IPS-11a (cell line): ENCODE measurements around the gene RANBP3.
A peak's percentile ranks its signal among the peaks of the same experiment; 100 is the strongest.

Source experiments
- H3K4me3 ChIP-seq: one replicate; pipeline ENCODE4 v1.5.1; 2013; ENCODE audit warnings: low read depth, low read length, control low read depth

The RANBP3 gene

GRCh38 chr19:5908773-5909442, 69.0 kb downstream of the RANBP3 start:
- no peak overlapping the region for H3K4me3 ChIP-seq

- no peak overlapping the region for H3K4me3 ChIP-seq
Measured at GRCh38 chr19:5907241-5907640, 70.7 kb downstream of the RANBP3 start.

- H3K4me3 ChIP-seq = peak overlapping the region; percentile 72
Measured at GRCh38 chr19:5905114-5905778, 72.7 kb downstream of the RANBP3 start.

- peak within 1 kb of the TSS; percentile 99 for H3K4me3 ChIP-seq
Measured at GRCh38 chr19:5904352-5905113, 73.4 kb downstream of the RANBP3 start, which contains the start of gene VMAC. VMAC (plus strand) TSS chr19:5904872; CDS start chr19:5904891, 19 bp downstream.

- peak within 1 kb of the TSS; percentile 99 for H3K4me3 ChIP-seq
Measured at GRCh38 chr19:5903624-5904351, 74.2 kb downstream of the RANBP3 start, which contains the start of gene NDUFA11. NDUFA11 (minus strand) TSS chr19:5903790; CDS start chr19:5903708, 82 bp downstream.

DNA sequence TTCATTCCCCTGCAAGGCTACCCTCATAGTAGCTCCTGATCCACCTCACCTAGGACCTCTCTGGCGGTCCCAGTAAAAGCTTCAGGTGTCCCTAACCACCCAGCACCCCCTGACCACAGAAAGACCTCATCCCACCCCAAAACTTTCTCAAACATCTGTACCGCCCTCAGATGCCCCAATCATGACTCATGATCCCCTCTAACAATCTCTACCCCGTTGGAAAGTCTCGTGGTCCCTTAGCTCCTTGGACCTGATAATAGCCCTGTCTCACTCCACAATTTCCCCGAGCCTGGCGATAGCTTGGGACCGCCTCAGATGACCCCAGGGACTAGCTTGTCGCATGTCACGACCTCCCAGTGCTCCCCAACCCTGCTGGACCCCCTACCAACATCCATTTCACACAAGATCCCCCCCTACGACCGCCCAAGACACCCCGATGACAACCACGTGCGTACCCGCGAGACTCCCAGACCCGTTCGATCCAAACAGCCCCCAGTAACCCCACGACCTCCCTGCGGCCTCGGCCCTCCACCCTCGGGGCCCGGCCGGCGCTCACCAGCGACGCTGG, 74.8 kb downstream of the RANBP3 start:
- H3K4me3 ChIP-seq = peak overlapping the region; percentile 99

DNA sequence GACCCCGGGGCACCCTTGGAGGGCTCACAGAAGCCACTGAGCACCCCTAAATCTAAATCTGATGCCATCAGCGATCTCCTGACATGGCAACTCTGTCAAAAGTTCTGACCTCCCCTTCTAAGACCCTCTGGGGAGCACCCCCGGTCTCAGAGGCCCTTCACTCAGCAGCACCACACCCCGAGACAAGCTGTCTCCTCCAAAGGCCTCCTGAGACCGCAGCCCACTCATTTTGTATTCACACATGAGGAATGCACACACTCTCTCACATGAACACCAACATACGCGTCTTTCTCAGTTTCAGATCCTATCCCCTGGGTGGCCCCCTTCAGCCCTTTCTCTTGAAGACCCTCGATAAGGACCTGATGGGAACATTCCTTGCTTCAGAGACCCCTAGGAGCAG, 77.0 kb downstream of the RANBP3 start:
- H3K4me3 ChIP-seq = no peak overlapping the region

GRCh38 chr19:5899728-5900526, 78.0 kb downstream of the RANBP3 start:
- H3K4me3 ChIP-seq = no peak overlapping the region

DNA sequence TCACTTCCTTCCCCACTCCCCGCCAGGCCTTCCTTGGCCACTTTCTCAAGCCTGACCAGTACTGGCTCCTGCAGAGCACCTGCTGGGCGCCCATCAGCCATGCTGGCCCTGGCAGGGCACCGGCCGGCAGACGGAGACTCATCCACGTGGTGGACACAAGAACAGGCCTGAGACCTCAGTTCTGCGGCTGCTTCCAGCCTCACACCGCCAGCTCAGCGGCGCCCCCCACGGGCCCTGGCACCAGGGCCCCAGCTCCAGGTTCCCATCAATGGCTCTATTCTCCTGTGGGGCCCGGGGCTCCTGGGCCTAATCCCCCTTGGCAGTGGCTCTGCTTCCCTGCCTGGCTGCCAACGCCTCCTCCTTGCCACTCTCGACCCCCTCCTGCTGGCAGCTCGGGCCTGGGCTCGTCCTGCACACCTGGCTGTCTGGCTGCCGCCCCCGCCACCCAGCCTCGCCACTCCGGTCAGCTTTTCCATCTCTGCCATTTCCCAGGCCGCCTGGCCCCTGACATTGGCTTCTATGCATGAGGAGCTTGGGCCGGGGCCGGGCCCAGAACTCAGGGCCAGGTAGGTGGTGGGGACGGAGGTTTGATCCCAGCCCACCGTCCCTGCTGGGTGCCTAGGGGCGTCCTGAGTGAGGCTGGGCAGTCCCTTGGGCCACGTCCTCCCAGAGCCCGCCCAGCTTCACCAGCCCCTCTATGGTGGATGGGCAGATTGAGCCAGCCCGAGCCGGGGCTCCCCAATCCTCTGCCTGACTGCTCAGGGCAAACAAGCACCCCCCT, 80.6 kb downstream of the RANBP3 start:
- H3K4me3 ChIP-seq = no peak overlapping the region

DNA sequence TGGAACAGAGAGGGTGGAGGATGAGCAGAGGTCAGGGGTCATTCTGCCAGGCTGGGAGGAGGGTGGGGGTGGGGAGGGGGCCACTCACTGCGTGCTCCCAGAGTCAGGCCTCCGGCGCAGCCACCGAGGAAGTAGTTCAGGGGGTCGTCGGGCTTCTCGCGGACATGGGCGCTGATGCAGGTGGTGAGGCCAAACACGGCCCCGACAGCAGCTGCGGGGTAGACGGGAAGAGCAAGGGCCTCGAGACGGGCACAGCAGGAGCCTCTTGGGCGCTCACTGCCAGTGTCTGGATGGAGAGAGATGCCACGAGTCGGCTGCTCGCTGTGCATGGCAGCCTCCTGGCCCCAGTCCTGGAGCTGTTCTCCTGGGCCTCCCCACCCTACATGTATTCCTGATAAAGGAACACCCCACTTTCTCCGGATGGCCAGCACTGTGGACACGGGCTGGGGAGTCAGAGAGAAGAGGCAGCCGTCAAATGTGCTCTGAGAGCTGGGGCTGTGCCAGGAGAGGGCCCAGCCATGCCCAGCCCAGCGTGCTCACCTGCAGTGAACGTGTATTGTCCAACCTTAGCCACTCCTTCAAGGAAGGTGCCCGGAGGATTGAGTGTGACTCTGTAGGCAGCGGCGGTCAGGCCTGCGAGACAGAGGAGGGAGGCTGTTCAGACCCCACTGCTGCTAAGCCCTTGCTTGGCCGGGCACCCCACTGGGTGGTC, 81.4 kb downstream of the RANBP3 start:
- no peak overlapping the region for H3K4me3 ChIP-seq

GRCh38 chr19:5895890-5896289, 82.0 kb downstream of the RANBP3 start:
- H3K4me3 ChIP-seq = no peak overlapping the region

GRCh38 chr19:5895409-5895808, 82.5 kb downstream of the RANBP3 start:
- no peak overlapping the region for H3K4me3 ChIP-seq

DNA sequence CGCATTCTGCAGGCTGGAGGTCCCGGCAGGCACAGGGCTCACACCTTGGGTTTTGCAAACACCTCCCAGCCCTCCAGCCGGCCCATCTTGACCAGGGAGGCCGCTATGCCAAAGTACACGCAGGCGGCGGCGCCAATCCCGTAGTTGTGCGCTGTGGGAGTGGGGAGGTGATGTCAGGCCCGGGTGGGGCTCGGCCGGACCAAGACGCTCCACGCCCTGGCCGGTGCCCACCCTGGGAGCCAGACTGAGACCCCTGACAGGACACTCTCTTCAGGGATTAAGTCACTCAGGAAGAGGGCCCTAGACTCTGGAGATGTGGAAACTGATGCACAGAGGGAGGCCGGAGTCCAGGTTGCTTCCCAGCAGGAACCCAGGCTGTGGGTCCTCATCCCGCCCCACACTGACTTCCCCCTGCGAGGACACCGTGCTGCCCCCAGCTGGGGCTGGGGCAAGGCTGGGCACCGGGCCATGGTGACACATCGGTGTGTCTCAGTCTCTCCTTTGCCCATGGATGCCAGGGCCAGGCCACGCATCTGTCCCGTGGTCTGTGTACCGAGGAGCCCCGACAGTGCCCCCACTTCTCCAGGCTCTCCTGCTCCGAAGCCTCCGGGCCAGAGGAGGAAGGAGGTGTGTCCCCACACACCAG, 83.1 kb downstream of the RANBP3 start:
- H3K4me3 ChIP-seq = no peak overlapping the region

DNA sequence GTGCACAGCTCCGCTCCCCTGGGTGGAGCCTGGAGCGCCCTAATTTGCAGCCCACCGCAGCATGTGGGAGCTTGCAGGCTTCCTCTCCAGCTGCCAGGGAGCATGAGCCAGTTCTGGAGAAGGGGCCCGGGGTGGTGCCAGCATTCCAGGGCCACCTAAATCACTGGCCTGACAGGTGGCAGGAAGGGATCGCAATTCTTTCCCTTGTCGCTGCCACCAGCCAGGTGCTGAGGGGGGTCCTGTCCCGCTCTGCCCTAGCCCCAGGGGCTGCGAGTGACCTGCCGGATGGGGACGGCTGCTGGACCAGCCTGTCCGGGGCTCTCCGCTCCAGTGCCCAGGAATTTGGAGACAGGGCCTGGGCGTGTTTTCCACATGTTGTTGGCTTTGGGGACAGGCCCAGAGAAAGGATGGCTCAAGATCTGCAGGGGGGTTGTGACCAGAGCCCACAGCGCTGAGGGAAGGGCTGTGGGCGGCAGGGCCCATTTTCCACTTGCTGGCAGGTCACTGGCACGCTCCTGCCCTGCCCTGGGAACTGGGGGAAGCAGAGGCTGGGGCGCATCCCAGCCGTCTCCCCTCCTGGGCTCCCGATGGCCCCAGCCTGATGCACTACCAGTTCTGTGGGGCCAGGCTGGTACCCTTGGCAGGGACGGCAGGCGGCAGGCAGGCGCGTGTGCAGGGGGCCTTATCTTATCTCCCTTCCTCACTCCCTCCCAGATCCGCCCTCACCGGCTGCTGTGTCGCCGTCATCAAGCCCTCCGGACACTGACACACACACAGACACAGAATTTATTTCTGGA, 83.8 kb downstream of the RANBP3 start:
- no peak overlapping the region for H3K4me3 ChIP-seq

DNA sequence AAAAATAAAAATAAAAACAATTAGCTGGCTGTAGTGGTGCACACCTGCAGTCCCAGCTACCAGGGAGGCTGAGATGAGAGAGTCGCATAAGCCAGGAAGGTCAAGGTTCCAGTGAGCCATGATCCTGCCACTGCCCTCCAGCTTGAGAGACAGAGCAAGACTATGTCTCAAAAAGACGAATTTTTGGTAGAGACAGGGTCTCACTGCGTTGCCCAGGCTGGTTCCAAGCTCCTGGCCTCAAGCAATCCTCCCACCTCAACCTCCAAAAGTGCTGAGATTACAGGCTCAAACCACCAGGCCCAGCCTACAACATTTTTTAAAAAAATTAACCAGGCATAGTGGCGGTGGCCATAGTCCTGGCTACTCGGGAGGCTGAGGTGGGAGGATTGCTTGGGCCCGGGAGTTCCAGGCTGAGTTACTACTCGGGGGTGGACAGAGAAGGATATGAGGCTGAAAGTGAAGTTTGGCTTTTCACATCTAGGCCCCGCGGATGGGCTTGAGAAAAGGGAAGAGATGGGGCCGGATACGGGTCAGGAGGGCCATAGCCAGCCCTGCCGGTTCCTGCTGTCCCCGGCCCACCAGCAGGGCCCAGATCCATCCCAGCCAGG, 84.5 kb downstream of the RANBP3 start:
- no peak overlapping the region for H3K4me3 ChIP-seq

DNA sequence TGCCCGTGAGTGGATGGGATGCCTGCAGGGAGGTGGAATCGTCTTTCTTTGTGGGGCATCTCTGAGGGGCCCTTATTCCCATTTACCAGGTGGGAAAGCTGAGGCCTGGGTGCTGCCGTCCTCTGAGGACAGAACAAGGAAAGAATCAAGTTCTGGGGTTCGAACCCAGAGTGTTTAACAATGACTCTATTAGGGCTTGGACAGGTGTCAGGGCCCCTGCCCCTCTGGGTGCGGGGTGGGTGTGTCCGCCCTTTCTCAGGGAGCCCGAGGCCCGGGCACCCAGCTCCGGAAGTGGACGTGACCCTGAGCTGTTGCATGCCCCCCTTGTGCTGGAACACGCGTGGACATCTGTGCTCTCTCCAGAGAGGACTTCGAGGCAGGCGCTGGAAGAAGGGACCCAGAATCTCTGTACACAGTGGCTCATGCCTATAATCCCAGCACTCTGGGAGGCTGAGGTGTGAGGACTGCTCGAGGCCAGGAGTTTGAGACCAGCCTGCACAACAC, 85.1 kb downstream of the RANBP3 start:
- no peak overlapping the region for H3K4me3 ChIP-seq
